Neutrophil (primary cell): Measurements from ENCODE around the gene OR5H1.
"Not testable (repeated sequence)": the region's sequence is repeated elsewhere in the genome, so short reads cannot be mapped to it uniquely, and the experiment has no call there.

Experiments
- H3K27ac ChIP-seq: fragments of 200-600 bp; sonication (generic); 2 replicates; pipeline ENCODE4 v1.5.1; 2016; ENCODE audit warnings: mild to moderate bottlenecking, moderate library complexity
- H3K27me3 ChIP-seq: fragments of 200-600 bp; sonication (generic); 2 replicates; pipeline ENCODE4 v1.6.0; 2016; ENCODE audit warnings: mild to moderate bottlenecking
- H3K36me3 ChIP-seq: fragments of 200-600 bp; sonication (generic); 2 replicates; pipeline ENCODE4 v1.5.1; 2017
- H3K4me1 ChIP-seq, 2 experiments: fragments of 200-600 bp in 1 of 2; sonication (generic) in 1 of 2; 1 replicate in 1 of 2; 2 replicates in 1 of 2; pipeline versions ENCODE4 v1.5.1 to v1.6.1; 2013 to 2016; ENCODE audit warnings: low read depth in 1 of 2, low read length in 1 of 2, mild to moderate bottlenecking in 1 of 2, moderate library complexity in 1 of 2; ENCODE audit not compliant: control insufficient read depth in 1 of 2, insufficient read depth in 1 of 2
- H3K4me3 ChIP-seq, 2 experiments: fragments of 200-600 bp in 1 of 2; sonication (generic) in 1 of 2; 1 replicate in 1 of 2; 2 replicates in 1 of 2; pipeline ENCODE4 v1.5.1; 2013 to 2016; ENCODE audit warnings: low read depth in 1 of 2, low read length in 1 of 2, mild to moderate bottlenecking in 1 of 2, moderate library complexity in 1 of 2
- H3K9me3 ChIP-seq: fragments of 200-600 bp; sonication (generic); 2 replicates; pipeline ENCODE4 v1.5.1; 2016
- TF ChIP-seq, protein P1 (sequence below): fragments of 200-600 bp; sonication (generic); IDR thresholded peaks from 2 replicates; pipeline ENCODE4 v1.5.1; 2016; ENCODE audit warnings: antibody characterized with exemption

Gene OR5H1

DNA sequence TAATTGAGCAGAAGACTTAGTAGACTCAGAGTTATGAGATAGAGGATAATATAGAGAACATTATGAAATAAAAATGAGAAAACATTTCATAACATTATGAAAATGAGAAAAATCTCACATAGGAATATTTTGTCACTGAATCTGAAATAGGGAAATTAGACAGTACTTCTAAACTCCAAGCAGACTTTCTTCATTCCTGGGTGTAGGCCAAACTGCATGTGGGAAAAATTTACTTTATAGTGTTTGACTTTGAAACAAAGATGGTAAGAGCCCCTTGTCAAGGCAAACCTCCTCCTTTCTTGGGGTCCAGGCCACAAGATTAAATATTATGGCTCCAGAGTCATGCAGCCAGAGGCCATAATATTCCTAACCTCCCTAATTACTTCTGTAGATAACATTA lies 10.0 kb downstream of the OR5H1 start:
- H3K9me3 ChIP-seq, result no peaks in the 10 kb centered on the region

GRCh38 chr3:98147179-98147578 lies 16.7 kb downstream of the OR5H1 start, which contains the start of gene OR5H14:
TSS of gene OR5H14 (plus strand) at chr3:98147479. CDS start at chr3:98149386, 1,907 bp downstream.
- H3K4me3 ChIP-seq, result no peak within 1 kb of the TSS
- TF ChIP-seq, protein P1, sequence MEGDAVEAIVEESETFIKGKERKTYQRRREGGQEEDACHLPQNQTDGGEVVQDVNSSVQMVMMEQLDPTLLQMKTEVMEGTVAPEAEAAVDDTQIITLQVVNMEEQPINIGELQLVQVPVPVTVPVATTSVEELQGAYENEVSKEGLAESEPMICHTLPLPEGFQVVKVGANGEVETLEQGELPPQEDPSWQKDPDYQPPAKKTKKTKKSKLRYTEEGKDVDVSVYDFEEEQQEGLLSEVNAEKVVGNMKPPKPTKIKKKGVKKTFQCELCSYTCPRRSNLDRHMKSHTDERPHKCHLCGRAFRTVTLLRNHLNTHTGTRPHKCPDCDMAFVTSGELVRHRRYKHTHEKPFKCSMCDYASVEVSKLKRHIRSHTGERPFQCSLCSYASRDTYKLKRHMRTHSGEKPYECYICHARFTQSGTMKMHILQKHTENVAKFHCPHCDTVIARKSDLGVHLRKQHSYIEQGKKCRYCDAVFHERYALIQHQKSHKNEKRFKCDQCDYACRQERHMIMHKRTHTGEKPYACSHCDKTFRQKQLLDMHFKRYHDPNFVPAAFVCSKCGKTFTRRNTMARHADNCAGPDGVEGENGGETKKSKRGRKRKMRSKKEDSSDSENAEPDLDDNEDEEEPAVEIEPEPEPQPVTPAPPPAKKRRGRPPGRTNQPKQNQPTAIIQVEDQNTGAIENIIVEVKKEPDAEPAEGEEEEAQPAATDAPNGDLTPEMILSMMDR, result no peak
- H3K27me3 ChIP-seq, result no peaks in the 10 kb centered on the region
- H3K27ac ChIP-seq, result no peak within 1 kb of the TSS
- H3K4me1 ChIP-seq, result no peaks in the 10 kb centered on the region
- no peaks in the 10 kb centered on the region for H3K36me3 ChIP-seq
- H3K9me3 ChIP-seq, result no peaks in the 10 kb centered on the region

More for the DNA sequence above, 10.0 kb downstream of the OR5H1 start:
- TF ChIP-seq, protein P1, result no peak
- Histone ChIP-seq H3K36me3 (no peaks in the 10 kb centered on the region), H3K27me3 (no peaks in the 10 kb centered on the region), H3K27ac (no peak overlapping the region), H3K4me1 (no peaks in the 10 kb centered on the region), H3K4me3 (no peak overlapping the region)

DNA sequence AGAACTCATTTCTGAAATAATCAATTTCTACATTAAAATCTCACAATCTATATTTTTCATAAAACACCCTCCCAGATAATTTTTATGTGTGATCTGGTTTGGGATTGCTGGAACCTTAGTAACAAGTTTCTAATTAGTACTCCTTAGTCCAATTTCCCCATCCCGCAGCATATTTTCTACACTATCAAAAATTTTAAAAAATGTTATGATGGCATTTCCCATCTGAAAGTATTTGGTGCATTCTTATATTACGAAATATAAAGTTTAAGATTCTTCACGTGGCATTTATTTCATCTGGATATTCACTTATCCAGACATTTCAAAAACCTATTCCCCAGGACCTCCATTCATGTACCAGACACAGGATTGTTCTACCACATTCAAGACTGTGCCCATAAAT lies 18.2 kb downstream of the OR5H1 start:
- Histone ChIP-seq H3K4me1 (no peaks in the 10 kb centered on the region), H3K27me3 (no peaks in the 10 kb centered on the region), H3K27ac (no peak overlapping the region), H3K9me3 (no peaks in the 10 kb centered on the region), H3K4me3 (no peak overlapping the region), H3K36me3 (no peaks in the 10 kb centered on the region)
- TF ChIP-seq, protein P1, result no peak

DNA sequence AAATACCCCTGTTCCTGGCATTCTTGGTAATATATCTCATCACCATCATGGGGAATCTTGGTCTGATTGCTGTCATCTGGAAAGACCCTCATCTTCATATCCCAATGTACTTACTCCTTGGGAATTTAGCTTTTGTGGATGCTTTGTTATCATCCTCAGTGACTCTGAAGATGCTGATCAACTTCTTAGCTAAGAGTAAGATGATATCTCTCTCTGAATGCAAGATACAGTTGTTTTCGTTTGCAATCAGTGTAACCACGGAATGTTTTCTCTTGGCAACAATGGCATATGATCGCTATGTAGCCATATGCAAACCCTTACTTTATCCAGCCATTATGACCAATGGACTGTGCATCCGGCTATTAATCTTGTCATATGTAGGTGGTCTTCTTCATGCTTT lies 18.9 kb downstream of the OR5H1 start:
- H3K4me3 ChIP-seq, H3K4me1 ChIP-seq, H3K9me3 ChIP-seq, H3K36me3 ChIP-seq, H3K27me3 ChIP-seq, H3K27ac ChIP-seq: not testable (repeated sequence)

DNA sequence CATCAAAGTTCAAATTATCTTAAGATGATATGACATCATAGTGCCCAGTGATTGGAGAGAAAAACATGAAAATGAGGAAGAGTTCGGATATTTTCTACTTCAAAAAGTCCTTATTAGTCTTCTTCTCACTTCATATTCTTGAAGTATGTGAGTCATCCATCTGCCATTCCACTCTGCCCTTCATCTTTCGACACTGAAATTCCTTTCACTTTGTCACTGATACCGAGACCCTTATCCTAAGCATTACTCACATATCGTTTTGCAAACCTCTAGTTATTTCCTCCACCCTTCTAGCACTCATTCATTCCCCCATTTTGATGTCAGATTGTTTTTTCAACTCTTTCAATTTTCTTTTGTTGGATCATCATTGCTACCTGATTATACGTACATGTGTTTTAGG lies 20.7 kb downstream of the OR5H1 start:
- TF ChIP-seq, protein P1, result no peak
- Histone ChIP-seq H3K9me3 (no peaks in the 10 kb centered on the region), H3K4me1 (no peaks in the 10 kb centered on the region), H3K36me3 (no peaks in the 10 kb centered on the region), H3K27ac (no peak overlapping the region), H3K27me3 (no peaks in the 10 kb centered on the region), H3K4me3 (no peak overlapping the region)

GRCh38 chr3:98166396-98166795 lies 35.9 kb downstream of the OR5H1 start, which contains the start of gene OR5H15:
TSS of gene OR5H15 (plus strand) at chr3:98166696. CDS start at chr3:98168700, 2,004 bp downstream.
- no peak within 1 kb of the TSS for H3K27ac ChIP-seq
- H3K4me3 ChIP-seq, result no peak within 1 kb of the TSS
- no peaks in the 10 kb centered on the region for H3K36me3 ChIP-seq
- H3K27me3 ChIP-seq, result no peaks in the 10 kb centered on the region
- no peaks in the 10 kb centered on the region for H3K4me1 ChIP-seq
- TF ChIP-seq, protein P1, result no peak
- H3K9me3 ChIP-seq, result no peaks in the 10 kb centered on the region
